Measurements from ENCODE around the gene MTIF2. TPM values are rescaled to one million over a fixed set of nuclear protein-coding genes. Genes with fewer than 3 reads are reported as not detected.

MTIF2 gene
- total and polyA plus RNA-seq, 9 of the 15 experiments (the other 6 are each of a cell fraction or from before 2014, with no cell fraction given), result 58.7 to 143 (median 105) TPM

- CTCF ChIA-PET (ENCODE audit: low intra/inter-chr PET ratio), result no interaction called here
- in situ Hi-C loops (cut with MboI) (no loop called here), intact Hi-C loops (cut with micrococcal nuclease) (no loop called here)
- Histone ChIP-seq H3K9ac (ENCODE audit: insufficient read depth in 1 of 2, low read depth in 2 of 2, low read length in 2 of 2) (no peak overlapping the region), H3K9me1 (ENCODE audit: control insufficient read depth, insufficient read depth, low read length) (no peaks in the 10 kb centered on the region), H4K20me1 (replicated peaks; ENCODE audit: control insufficient read depth, insufficient read depth, low read length) (no peaks in the 10 kb centered on the region), H3K27ac (ENCODE audit: extremely low read depth, low read depth, low read length) (no peak overlapping the region), H3K4me3 (no peak overlapping the region), H3K4me2 (ENCODE audit: insufficient read depth, low read length) (no peak overlapping the region), H3K4me1 (replicated peaks in 1 of 2; ENCODE audit: control insufficient read depth in 2 of 2, insufficient read depth in 2 of 2, low read length in 2 of 2) (no peaks in the 10 kb centered on the region), H3K9me3 (replicated peaks; ENCODE audit: control insufficient read depth, insufficient read depth, low read depth, low read length) (no peaks in the 10 kb centered on the region), H3K79me2 (ENCODE audit: control insufficient read depth, insufficient read depth, low read length) (no peaks in the 10 kb centered on the region), H3K27me3 (ENCODE audit: control insufficient read depth in 2 of 2, insufficient read depth in 2 of 2, low read length in 2 of 2) (no peaks in the 10 kb centered on the region), H2AFZ (ENCODE audit: low read depth, low read length) (no peak overlapping the region), H3K36me3 (ENCODE audit: control insufficient read depth, insufficient read depth, low read length) (no peaks in the 10 kb centered on the region)
- FAIRE-seq (no peak), ATAC-seq (peak; percentile 61; the same call in 2 of the 3 replicates), DNase-seq (ENCODE audit: extremely low read depth in 1 of 4, low spot score in 3 of 4) (no peak)
- POLR2A ChIA-PET, result interaction anchor here (0.6 to 1.3 kb wide), 2 partner anchors 11 to 47 kb away, joined by 3 read pairs; no protein-coding TSS in a partner anchor
- TF ChIP-seq KLF13 (tag; IDR thresholded peaks at IDR 0.05; ENCODE audit: borderline replicate concordance, low read depth) (no peak), MEIS2 (IDR thresholded peaks at IDR 0.05; ENCODE audit: partially characterized antibody) (peak; percentile 4)
- BruUV-seq (replicated peaks), result no TSS peak
Observed at GRCh38 chr2:55213822-55214221, 55.2 kb downstream of the MTIF2 start.

- WGBS (ENCODE audit: insufficient coverage, low coverage, missing lambda C conversion rate), result 69% methylated on average over 2 of the region's 2 CpGs
- in situ Hi-C loops (cut with MboI), result no loop called here
- ChIA-PET POLR2A (no interaction called here), CTCF (ENCODE audit: low intra/inter-chr PET ratio) (no interaction called here)
- Histone ChIP-seq H3K4me1 (replicated peaks in 1 of 2; ENCODE audit: control insufficient read depth in 2 of 2, insufficient read depth in 2 of 2, low read length in 2 of 2) (no peaks in the 10 kb centered on the region), H3K9me1 (ENCODE audit: control insufficient read depth, insufficient read depth, low read length) (no peaks in the 10 kb centered on the region), H3K79me2 (ENCODE audit: control insufficient read depth, insufficient read depth, low read length) (no peaks in the 10 kb centered on the region), H3K36me3 (ENCODE audit: control insufficient read depth, insufficient read depth, low read length) (no peaks in the 10 kb centered on the region), H3K27me3 (ENCODE audit: control insufficient read depth in 2 of 2, insufficient read depth in 2 of 2, low read length in 2 of 2) (no peaks in the 10 kb centered on the region), H4K20me1 (replicated peaks; ENCODE audit: control insufficient read depth, insufficient read depth, low read length) (no peaks in the 10 kb centered on the region), H3K9me3 (replicated peaks; ENCODE audit: control insufficient read depth, insufficient read depth, low read depth, low read length) (no peaks in the 10 kb centered on the region), H3K9ac (ENCODE audit: insufficient read depth in 1 of 2, low read depth in 2 of 2, low read length in 2 of 2) (no peak overlapping the region), H3K4me3 (no peak overlapping the region), H3K27ac (ENCODE audit: extremely low read depth, low read depth, low read length) (no peak overlapping the region), H2AFZ (ENCODE audit: low read depth, low read length) (no peak overlapping the region), H3K4me2 (ENCODE audit: insufficient read depth, low read length) (no peak overlapping the region)
- no TSS peak for BruUV-seq (replicated peaks)
- intact Hi-C loops (cut with micrococcal nuclease), result no loop called here
- no peak for FAIRE-seq
- TF ChIP-seq ZBTB33 (CRISPR knock-in tag; IDR thresholded peaks at IDR 0.05) (peak; percentile 15; the same call in 1 of the 2 replicates), TSC22D4 (tag; IDR thresholded peaks at IDR 0.05) (no peak)
- no peak for ATAC-seq
- no peak for DNase-seq (ENCODE audit: extremely low read depth in 1 of 4, low spot score in 3 of 4)
Observed at GRCh38 chr2:55204950-55205349, 64.1 kb downstream of the MTIF2 start.
